ENCODE measurements around the gene ZNF689. TPM values are rescaled to one million over a fixed set of nuclear protein-coding genes. Genes with fewer than 3 reads are reported as not detected.

Gene ZNF689
- total and polyA plus RNA-seq, 2 of the 13 experiments (the other 11 are each of a cell fraction or from before 2014, with no cell fraction given) = 9.7 to 19.5 TPM

GRCh38 chr16:30658731-30659506, 48.7 kb upstream of the ZNF689 start (continued):
- TF ChIP-seq MAF1 (CRISPR knock-in tag; IDR thresholded peaks at IDR 0.05; ENCODE audit: borderline replicate concordance) = 0 out of 2 replicates have a peak, but pooled peaks have one; percentile 72
- TF ChIP-seq ZNF678 (CRISPR knock-in tag; IDR thresholded peaks at IDR 0.05) = no peak; the same call in 1 of the 2 replicates
- no peak for TF ChIP-seq BRCA1 (CRISPR knock-in tag; IDR thresholded peaks at IDR 0.05)
- TF ChIP-seq AHR (CRISPR knock-in tag; IDR thresholded peaks at IDR 0.05) = no peak
- no peak; the same call in none of the 2 replicates for TF ChIP-seq YEATS4 (CRISPR knock-in tag; IDR thresholded peaks at IDR 0.05; ENCODE audit: borderline replicate concordance)
- no peak for TF ChIP-seq TARDBP (CRISPR knock-in tag; IDR thresholded peaks at IDR 0.05)
- TF ChIP-seq FOXO1 (CRISPR knock-in tag; IDR thresholded peaks at IDR 0.05) = no peak
- no peak for TF ChIP-seq NFATC3 (CRISPR knock-in tag; IDR thresholded peaks at IDR 0.05)
- no peak for TF ChIP-seq HMGA1 (CRISPR knock-in tag; conservative IDR thresholded peaks at IDR 0.05)
- TF ChIP-seq POLR2A (IDR thresholded peaks at IDR 0.05; ENCODE audit: insufficient read depth in 1 of 2, low read depth in 2 of 2, low read length in 2 of 2) = peak; percentile 39 to 69; a peak in 3 of 4 replicates
- no peak for TF ChIP-seq SRSF4 (IDR thresholded peaks at IDR 0.05; ENCODE audit: low read depth, low read length, poor library complexity, severe bottlenecking)
- no peak for TF ChIP-seq TCF12 (IDR thresholded peaks at IDR 0.05)
- peak; percentile 47; the same call in 1 of the 2 replicates for TF ChIP-seq TCF12 (CRISPR knock-in tag; IDR thresholded peaks at IDR 0.05)
- no peak for TF ChIP-seq ZNF703 (CRISPR knock-in tag; IDR thresholded peaks at IDR 0.05; ENCODE audit: borderline replicate concordance)
- TF ChIP-seq GLI4 (CRISPR knock-in tag; IDR thresholded peaks at IDR 0.05; ENCODE audit: borderline replicate concordance) = no peak
- no peak for TF ChIP-seq ZNF841 (CRISPR knock-in tag; IDR thresholded peaks at IDR 0.05; ENCODE audit: borderline replicate concordance)
- no peak for TF ChIP-seq CEBPZ (IDR thresholded peaks at IDR 0.05; ENCODE audit: low read length)
- no peak for TF ChIP-seq FOXA3 (CRISPR knock-in tag; IDR thresholded peaks at IDR 0.05)
- TF ChIP-seq PRDM15 (CRISPR knock-in tag; IDR thresholded peaks at IDR 0.05) = no peak
- TF ChIP-seq BRF2 (CRISPR knock-in tag; IDR thresholded peaks at IDR 0.05) = no peak
- TF ChIP-seq MIER3 (CRISPR knock-in tag; IDR thresholded peaks at IDR 0.05; ENCODE audit: borderline replicate concordance) = peak; percentile 11; the same call in 1 of the 2 replicates
- peak; percentile 59 for TF ChIP-seq AGO2 (optimal IDR thresholded peaks at IDR 0.05; ENCODE audit: low read depth, low read length)
- TF ChIP-seq ZFP90 (CRISPR knock-in tag; IDR thresholded peaks at IDR 0.05; ENCODE audit: borderline replicate concordance) = peak; percentile 72; the same call in 1 of the 2 replicates

Data from HepG2 (cell line).